ENCODE results near the gene ZNF644.
"Not testable (repeated sequence)": the region's sequence is repeated elsewhere in the genome, so short reads cannot be mapped to it uniquely, and the experiment has no call there.

DNA sequence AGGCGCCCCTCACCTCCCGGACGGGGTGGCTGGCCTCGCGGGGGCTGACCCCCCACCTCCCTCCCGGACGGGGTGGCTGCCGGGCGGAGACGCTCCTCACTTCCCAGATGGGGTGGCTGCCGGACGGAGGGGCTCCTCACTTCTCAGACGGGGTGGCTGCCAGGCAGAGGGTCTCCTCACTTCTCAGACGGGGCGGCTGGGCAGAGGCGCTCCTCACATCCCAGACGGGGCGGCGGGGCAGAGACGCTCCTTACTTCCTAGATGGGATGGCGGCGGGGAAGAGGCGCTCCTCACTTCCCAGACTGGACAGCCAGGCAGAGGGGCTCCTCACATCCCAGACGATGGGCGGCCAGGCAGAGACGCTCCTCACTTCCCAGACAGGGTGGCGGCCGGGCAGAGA, 130.1 kb downstream of the ZNF644 start:
- TF ChIP-seq, protein P1, sequence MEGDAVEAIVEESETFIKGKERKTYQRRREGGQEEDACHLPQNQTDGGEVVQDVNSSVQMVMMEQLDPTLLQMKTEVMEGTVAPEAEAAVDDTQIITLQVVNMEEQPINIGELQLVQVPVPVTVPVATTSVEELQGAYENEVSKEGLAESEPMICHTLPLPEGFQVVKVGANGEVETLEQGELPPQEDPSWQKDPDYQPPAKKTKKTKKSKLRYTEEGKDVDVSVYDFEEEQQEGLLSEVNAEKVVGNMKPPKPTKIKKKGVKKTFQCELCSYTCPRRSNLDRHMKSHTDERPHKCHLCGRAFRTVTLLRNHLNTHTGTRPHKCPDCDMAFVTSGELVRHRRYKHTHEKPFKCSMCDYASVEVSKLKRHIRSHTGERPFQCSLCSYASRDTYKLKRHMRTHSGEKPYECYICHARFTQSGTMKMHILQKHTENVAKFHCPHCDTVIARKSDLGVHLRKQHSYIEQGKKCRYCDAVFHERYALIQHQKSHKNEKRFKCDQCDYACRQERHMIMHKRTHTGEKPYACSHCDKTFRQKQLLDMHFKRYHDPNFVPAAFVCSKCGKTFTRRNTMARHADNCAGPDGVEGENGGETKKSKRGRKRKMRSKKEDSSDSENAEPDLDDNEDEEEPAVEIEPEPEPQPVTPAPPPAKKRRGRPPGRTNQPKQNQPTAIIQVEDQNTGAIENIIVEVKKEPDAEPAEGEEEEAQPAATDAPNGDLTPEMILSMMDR (conservative IDR thresholded peaks at IDR 0.05; ENCODE audit: low read depth, low read length): not testable (repeated sequence)
- TF ChIP-seq EZH2 (IDR thresholded peaks at IDR 0.05; ENCODE audit: low read length, unreplicated experiment); EZH2phosphoT487 (IDR thresholded peaks at IDR 0.05; ENCODE audit: borderline replicate concordance, low read length): not testable (repeated sequence)

Data from PC-3 (cell line).